ENCODE measurements around the gene RASA3.

DNA sequence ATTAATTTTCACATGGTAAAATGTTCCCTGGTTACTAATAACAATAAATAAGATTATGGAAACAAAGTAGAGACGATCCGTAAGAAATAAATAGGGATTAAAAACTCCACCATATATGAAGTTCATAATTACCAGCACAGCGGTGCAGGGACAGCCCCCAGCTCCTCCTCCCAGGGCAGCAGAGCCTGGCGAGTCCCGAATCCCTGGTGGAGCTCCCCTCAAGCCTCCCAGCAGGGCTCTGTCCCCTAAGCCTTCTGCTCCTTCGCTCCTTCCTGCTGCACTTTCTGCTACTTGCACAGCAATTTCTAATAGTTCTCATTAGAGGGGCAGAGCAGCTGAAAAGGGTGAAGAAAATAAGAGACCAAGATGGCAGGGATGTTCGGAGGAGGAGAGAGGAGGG, 43.6 kb downstream of the RASA3 start:
- TF ChIP-seq, protein P1, sequence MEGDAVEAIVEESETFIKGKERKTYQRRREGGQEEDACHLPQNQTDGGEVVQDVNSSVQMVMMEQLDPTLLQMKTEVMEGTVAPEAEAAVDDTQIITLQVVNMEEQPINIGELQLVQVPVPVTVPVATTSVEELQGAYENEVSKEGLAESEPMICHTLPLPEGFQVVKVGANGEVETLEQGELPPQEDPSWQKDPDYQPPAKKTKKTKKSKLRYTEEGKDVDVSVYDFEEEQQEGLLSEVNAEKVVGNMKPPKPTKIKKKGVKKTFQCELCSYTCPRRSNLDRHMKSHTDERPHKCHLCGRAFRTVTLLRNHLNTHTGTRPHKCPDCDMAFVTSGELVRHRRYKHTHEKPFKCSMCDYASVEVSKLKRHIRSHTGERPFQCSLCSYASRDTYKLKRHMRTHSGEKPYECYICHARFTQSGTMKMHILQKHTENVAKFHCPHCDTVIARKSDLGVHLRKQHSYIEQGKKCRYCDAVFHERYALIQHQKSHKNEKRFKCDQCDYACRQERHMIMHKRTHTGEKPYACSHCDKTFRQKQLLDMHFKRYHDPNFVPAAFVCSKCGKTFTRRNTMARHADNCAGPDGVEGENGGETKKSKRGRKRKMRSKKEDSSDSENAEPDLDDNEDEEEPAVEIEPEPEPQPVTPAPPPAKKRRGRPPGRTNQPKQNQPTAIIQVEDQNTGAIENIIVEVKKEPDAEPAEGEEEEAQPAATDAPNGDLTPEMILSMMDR (IDR thresholded peaks at IDR 0.05; ENCODE audit: low read depth, low read length): no peak
- no peak for TF ChIP-seq EZH2phosphoT487 (IDR thresholded peaks at IDR 0.05; ENCODE audit: low read depth)

Measured in OCI-LY3 (cell line).